GM12873 (cell line): ENCODE results near the gene FOXP1.

Source experiments
- CTCF ChIP-seq: IDR thresholded peaks from 2 replicates; pipeline ENCODE4 v1.5.1; 2012; ENCODE audit warnings: low read depth, mild to moderate bottlenecking, moderate library complexity, low read length, control low read depth; ENCODE audit not compliant: insufficient read depth; ENCODE audit errors: missing control alignments

FOXP1 gene

GRCh38 chr3:71171247-71171646 lies 412.3 kb downstream of the FOXP1 start:
- no peak for TF ChIP-seq CTCF

GRCh38 chr3:71168880-71169411 lies 414.6 kb downstream of the FOXP1 start:
- no peak for TF ChIP-seq CTCF

- TF ChIP-seq CTCF = no peak
These were observed 415.3 kb downstream of the FOXP1 start for GRCh38 chr3:71168121-71168721.

- no peak for TF ChIP-seq CTCF
These were observed 416.9 kb downstream of the FOXP1 start for GRCh38 chr3:71166339-71167240.

GRCh38 chr3:71164881-71165280 lies 418.6 kb downstream of the FOXP1 start:
- no peak for TF ChIP-seq CTCF

GRCh38 chr3:71163198-71163918 lies 420.2 kb downstream of the FOXP1 start:
- no peak for TF ChIP-seq CTCF

GRCh38 chr3:71162221-71162620 lies 421.3 kb downstream of the FOXP1 start:
- TF ChIP-seq CTCF = no peak
